ENCODE measurements around the gene C19orf73. TPM values are rescaled to one million over a fixed set of nuclear protein-coding genes. Genes with fewer than 3 reads are reported as not detected.

C19orf73 gene
- polyA plus RNA-seq, 3 donors: 0.60 to 0.76 (median 0.66) TPM

GRCh38 chr19:49107625-49108459 is 11.1 kb downstream of the C19orf73 start:
- Histone ChIP-seq H3K36me3 (replicated peaks in 1 of 2; ENCODE audit: control insufficient read depth in 1 of 2, insufficient read depth in 2 of 2, low read length in 2 of 2) (peaks cover 56 to 67% of the 10 kb centered on the region in 2 donors), H3K27ac (ENCODE audit: low read depth in 1 of 2, low read length in 2 of 2) (no peak overlapping the region), H3K4me2 (replicated peaks; ENCODE audit: extremely low read depth, low read length, poor library complexity, severe bottlenecking) (no peak overlapping the region), H4K20me1 (ENCODE audit: insufficient read depth, low read length) (peaks cover 64% of the 10 kb centered on the region), H2AFZ (ENCODE audit: insufficient read depth, low read depth, low read length, poor library complexity, severe bottlenecking) (no peak overlapping the region), H3K4me1 (ENCODE audit: control insufficient read depth in 1 of 2, insufficient read depth in 2 of 2, low read length in 2 of 2) (no peaks in the 10 kb centered on the region), H3K27me3 (ENCODE audit: control insufficient read depth in 2 of 2, insufficient read depth in 2 of 2, low read length in 2 of 2) (no peaks in the 10 kb centered on the region), H3K4me3 (replicated peaks in 1 of 3; ENCODE audit: low read depth in 2 of 3, low read length in 3 of 3) (no peak overlapping the region), H3K79me2 (ENCODE audit: insufficient read depth, low read length) (no peaks in the 10 kb centered on the region), H3K9ac (ENCODE audit: insufficient read depth, low read length, poor library complexity, severe bottlenecking) (no peak overlapping the region), H3K9me3 (replicated peaks in 1 of 2; ENCODE audit: control insufficient read depth in 1 of 2, insufficient read depth in 1 of 2, low read length in 2 of 2) (no peaks in the 10 kb centered on the region)
- intact Hi-C loops (cut with micrococcal nuclease): no loop called here
- no peaks in the 10 kb centered on the region for H3K4me1 Mint-ChIP-seq
- no peaks in the 10 kb centered on the region for H3K9me3 Mint-ChIP-seq
- no peak for TF ChIP-seq CTCF (IDR thresholded peaks at IDR 0.05)
- WGBS (ENCODE audit: insufficient coverage): 95% methylated on average over 76 of the region's 93 CpGs
- H3K4me3 Mint-ChIP-seq: no peak overlapping the region
- H3K27ac Mint-ChIP-seq: peak overlapping the region in 2 of 7 donors; percentile 7 to 71
- peaks cover 50 to 63% of the 10 kb centered on the region in 2 donors for H3K36me3 Mint-ChIP-seq
- peaks cover 2 to 6% (median 4%) of the 10 kb centered on the region in 3 donors for H3K27me3 Mint-ChIP-seq (ENCODE audit: low read depth in 3 of 3)
- DNase-seq: no peak

- no peak overlapping the region for H3K4me2 ChIP-seq (replicated peaks; ENCODE audit: extremely low read depth, low read length, poor library complexity, severe bottlenecking)
- H3K27me3 Mint-ChIP-seq (ENCODE audit: low read depth in 3 of 3): peaks cover 0 to 2% (median 0%) of the 10 kb centered on the region in 3 donors
- 74% methylated on average over 10 of the region's 12 CpGs for WGBS (ENCODE audit: insufficient coverage)
- intact Hi-C loops (cut with micrococcal nuclease): no loop called here
- no peak overlapping the region for H3K9ac ChIP-seq (ENCODE audit: insufficient read depth, low read length, poor library complexity, severe bottlenecking)
- H3K4me1 Mint-ChIP-seq: no peaks in the 10 kb centered on the region
- H3K27ac Mint-ChIP-seq: no peak overlapping the region
- H3K4me3 Mint-ChIP-seq: no peak overlapping the region
- peaks cover 73% of the 10 kb centered on the region for H4K20me1 ChIP-seq (ENCODE audit: insufficient read depth, low read length)
- peaks cover 65 to 76% of the 10 kb centered on the region in 2 donors for H3K36me3 ChIP-seq (replicated peaks in 1 of 2; ENCODE audit: control insufficient read depth in 1 of 2, insufficient read depth in 2 of 2, low read length in 2 of 2)
- no peaks in the 10 kb centered on the region for H3K79me2 ChIP-seq (ENCODE audit: insufficient read depth, low read length)
- H3K4me1 ChIP-seq (ENCODE audit: control insufficient read depth in 1 of 2, insufficient read depth in 2 of 2, low read length in 2 of 2): no peaks in the 10 kb centered on the region
- H3K9me3 Mint-ChIP-seq: no peaks in the 10 kb centered on the region
- no peaks in the 10 kb centered on the region for H3K27me3 ChIP-seq (ENCODE audit: control insufficient read depth in 2 of 2, insufficient read depth in 2 of 2, low read length in 2 of 2)
- peaks cover 57 to 73% of the 10 kb centered on the region in 2 donors for H3K36me3 Mint-ChIP-seq
- peak in 2 of 3 donors; percentile 31 to 42 for DNase-seq
- no peak overlapping the region for H3K27ac ChIP-seq (ENCODE audit: low read depth in 1 of 2, low read length in 2 of 2)
- TF ChIP-seq CTCF (IDR thresholded peaks at IDR 0.05): peak; percentile 89
- no peaks in the 10 kb centered on the region for H3K9me3 ChIP-seq (replicated peaks in 1 of 2; ENCODE audit: control insufficient read depth in 1 of 2, insufficient read depth in 1 of 2, low read length in 2 of 2)
- no peak overlapping the region for H2AFZ ChIP-seq (ENCODE audit: insufficient read depth, low read depth, low read length, poor library complexity, severe bottlenecking)
- no peak overlapping the region for H3K4me3 ChIP-seq (replicated peaks in 1 of 3; ENCODE audit: low read depth in 2 of 3, low read length in 3 of 3)
Measured at GRCh38 chr19:49106648-49107135, 12.3 kb downstream of the C19orf73 start.

All from CD14-positive monocyte (primary cell).